ENCODE data around the gene UCN3.

- TF ChIP-seq NFRKB (IDR thresholded peaks at IDR 0.05) (no peak), FOXK2 (IDR thresholded peaks at IDR 0.05) (no peak)
Measured at GRCh38 chr10:5381187-5381586, 16.4 kb downstream of the UCN3 start.

Data from HEK293T (cell line).